Left hindlimb (tissue), 1 donor: ENCODE measurements around the gene DNAH10.
"Not testable (repeated sequence)": the region's sequence is repeated elsewhere in the genome, so short reads cannot be mapped to it uniquely, and the experiment has no call there.

Experiments used
- DNase-seq: peaks from one replicate; pipeline ENCODE4 v3.0.0-alpha.2; 2018

DNAH10 gene

GRCh38 chr12:123910761-123911193 is 148.7 kb downstream of the DNAH10 start:
- no peak for DNase-seq

- DNase-seq: not testable (repeated sequence)
These were observed 149.7 kb downstream of the DNAH10 start for GRCh38 chr12:123911672-123912409.

- no peak for DNase-seq
These were observed 150.6 kb downstream of the DNAH10 start for GRCh38 chr12:123912415-123913380.

- DNase-seq: no peak
These were observed 152.7 kb downstream of the DNAH10 start for GRCh38 chr12:123914726-123915333.

GRCh38 chr12:123916729-123917128 is 154.6 kb downstream of the DNAH10 start:
- DNase-seq: no peak

GRCh38 chr12:123917337-123917850 is 155.3 kb downstream of the DNAH10 start:
- no peak for DNase-seq

GRCh38 chr12:123919980-123920360 is 157.9 kb downstream of the DNAH10 start:
- no peak for DNase-seq

GRCh38 chr12:123923038-123923437 is 160.9 kb downstream of the DNAH10 start:
- DNase-seq: no peak

GRCh38 chr12:123923927-123924326 is 161.8 kb downstream of the DNAH10 start:
- DNase-seq: no peak

- DNase-seq: no peak
These were observed 162.4 kb downstream of the DNAH10 start for GRCh38 chr12:123924539-123924938.

GRCh38 chr12:123928274-123928865 is 166.3 kb downstream of the DNAH10 start:
- no peak for DNase-seq

- DNase-seq: no peak
These were observed 166.8 kb downstream of the DNAH10 start for GRCh38 chr12:123928897-123929296.

GRCh38 chr12:123929946-123930583 is 168.0 kb downstream of the DNAH10 start:
- DNase-seq: no peak

- DNase-seq: no peak
These were observed 169.7 kb downstream of the DNAH10 start for GRCh38 chr12:123931686-123932321.

GRCh38 chr12:123933214-123933613 is 171.1 kb downstream of the DNAH10 start:
- no peak for DNase-seq

GRCh38 chr12:123934016-123934620 is 172.0 kb downstream of the DNAH10 start:
- DNase-seq: no peak

GRCh38 chr12:123934829-123935228 is 172.7 kb downstream of the DNAH10 start:
- DNase-seq: no peak

GRCh38 chr12:123935956-123936355 is 173.9 kb downstream of the DNAH10 start:
- DNase-seq: no peak

GRCh38 chr12:123936471-123936870 is 174.4 kb downstream of the DNAH10 start:
- DNase-seq: no peak

- no peak for DNase-seq
These were observed 175.0 kb downstream of the DNAH10 start for GRCh38 chr12:123936956-123937706.
